ENCODE measurements around the gene CERS4.

GRCh38 chr19:8215783-8216182 lies 6.6 kb downstream of the CERS4 start:
- TF ChIP-seq, protein P1, sequence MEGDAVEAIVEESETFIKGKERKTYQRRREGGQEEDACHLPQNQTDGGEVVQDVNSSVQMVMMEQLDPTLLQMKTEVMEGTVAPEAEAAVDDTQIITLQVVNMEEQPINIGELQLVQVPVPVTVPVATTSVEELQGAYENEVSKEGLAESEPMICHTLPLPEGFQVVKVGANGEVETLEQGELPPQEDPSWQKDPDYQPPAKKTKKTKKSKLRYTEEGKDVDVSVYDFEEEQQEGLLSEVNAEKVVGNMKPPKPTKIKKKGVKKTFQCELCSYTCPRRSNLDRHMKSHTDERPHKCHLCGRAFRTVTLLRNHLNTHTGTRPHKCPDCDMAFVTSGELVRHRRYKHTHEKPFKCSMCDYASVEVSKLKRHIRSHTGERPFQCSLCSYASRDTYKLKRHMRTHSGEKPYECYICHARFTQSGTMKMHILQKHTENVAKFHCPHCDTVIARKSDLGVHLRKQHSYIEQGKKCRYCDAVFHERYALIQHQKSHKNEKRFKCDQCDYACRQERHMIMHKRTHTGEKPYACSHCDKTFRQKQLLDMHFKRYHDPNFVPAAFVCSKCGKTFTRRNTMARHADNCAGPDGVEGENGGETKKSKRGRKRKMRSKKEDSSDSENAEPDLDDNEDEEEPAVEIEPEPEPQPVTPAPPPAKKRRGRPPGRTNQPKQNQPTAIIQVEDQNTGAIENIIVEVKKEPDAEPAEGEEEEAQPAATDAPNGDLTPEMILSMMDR (IDR thresholded peaks at IDR 0.05): no peak
- no peak for TF ChIP-seq POLR2A (IDR thresholded peaks at IDR 0.05)
- no peak for TF ChIP-seq POLR2AphosphoS5 (IDR thresholded peaks at IDR 0.05)

Measured in prostate gland (tissue), 2 donors.